Measurements from ENCODE around the gene COPA.
"Not testable (repeated sequence)": the region's sequence is repeated elsewhere in the genome, so short reads cannot be mapped to it uniquely, and the experiment has no call there.

Gene COPA

DNA sequence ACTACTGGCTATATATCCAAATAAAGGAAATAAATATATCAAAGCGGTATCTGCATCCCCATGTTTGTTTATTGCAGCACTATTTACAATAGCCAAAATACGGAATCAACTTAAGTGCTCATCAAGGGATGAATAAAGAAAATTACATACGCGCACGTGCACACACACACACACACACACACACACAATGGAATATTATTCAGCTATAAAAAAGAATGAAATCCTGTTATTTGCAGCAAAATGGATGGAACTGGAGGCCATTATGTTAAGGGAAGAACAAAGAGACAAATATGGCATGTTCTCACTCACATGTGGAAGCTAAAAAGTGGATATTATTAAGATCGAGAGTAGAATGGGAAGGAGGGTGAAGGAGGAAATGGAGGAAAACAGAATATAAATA, 20.2 kb downstream of the COPA start:
- no peak for DNase-seq

GRCh38 chr1:160315359-160315758, 27.7 kb downstream of the COPA start:
- DNase-seq = no peak

- DNase-seq = no peak
These were observed 33.5 kb downstream of the COPA start for GRCh38 chr1:160309571-160309970.

DNA sequence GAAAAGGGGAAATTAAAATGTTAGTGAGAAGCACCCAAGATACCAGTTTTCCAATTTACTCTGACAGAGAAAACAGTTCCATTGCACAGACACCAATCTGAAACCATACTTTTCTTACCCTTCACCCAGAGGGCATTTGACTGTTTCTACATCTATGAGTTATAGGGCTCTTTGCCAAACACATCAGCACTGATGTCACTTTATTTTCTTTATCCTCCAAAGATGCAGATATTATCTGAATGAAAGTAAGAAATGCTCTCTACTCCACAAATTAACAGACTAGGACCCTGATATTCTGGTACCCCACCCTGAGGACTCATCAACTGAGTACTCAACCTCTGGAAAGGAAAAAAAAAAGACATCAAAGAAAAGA, 33.9 kb downstream of the COPA start:
- no peak for DNase-seq

DNA sequence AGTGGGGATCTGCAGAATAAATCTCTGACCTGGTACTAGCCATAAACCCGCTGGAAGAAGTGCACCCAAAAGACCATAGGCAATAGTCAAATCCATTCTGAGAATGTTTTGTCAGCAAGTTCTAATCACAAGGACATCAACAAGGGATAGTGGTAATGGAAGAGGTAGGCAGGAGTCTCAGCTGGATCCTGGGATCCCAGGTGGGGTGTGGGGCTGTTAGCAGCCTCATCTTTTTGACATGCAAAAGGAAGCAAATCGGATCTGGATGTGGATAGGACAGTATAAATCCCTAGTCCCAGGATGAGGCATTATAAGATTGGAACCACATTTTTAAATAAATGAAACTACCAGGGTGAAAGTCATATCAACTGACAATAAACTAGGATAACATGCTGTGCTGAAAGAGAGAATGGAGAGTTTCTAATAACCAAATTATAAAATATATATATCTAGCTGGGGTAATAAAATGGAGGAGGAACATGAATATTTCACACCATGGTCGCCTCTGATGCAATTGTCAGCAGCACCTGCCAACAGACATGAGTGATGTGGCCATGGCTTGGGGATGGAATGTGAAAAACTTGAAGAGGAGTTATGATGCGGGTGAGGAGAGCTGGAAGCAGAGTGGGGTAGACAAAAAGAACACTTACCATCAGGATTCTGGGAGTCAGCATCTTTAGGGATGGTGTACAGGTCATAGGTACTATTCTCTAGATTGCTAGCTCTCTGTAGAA, 34.4 kb downstream of the COPA start:
- peak; percentile 17 for DNase-seq

GRCh38 chr1:160307118-160307791, 35.8 kb downstream of the COPA start:
- no peak for DNase-seq

DNA sequence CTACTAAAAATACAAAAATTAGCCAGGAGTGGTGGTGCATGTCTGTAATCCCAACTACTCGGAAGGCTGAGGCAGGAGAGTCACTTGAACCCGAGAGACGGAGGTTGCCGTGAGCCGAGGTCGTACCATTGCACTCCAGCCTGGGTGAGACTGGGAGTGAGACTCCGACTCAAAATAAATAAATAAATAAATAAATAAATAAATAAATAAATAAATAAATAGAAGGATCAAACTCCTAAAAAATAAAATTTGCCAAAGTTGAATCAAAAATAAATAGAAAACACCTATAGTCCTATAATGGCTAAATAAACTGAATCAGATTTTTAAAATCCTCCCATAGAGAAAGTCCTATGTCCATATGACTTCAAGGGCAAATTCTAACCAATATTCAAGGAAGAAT, 42.9 kb downstream of the COPA start:
- no peak for DNase-seq

DNA sequence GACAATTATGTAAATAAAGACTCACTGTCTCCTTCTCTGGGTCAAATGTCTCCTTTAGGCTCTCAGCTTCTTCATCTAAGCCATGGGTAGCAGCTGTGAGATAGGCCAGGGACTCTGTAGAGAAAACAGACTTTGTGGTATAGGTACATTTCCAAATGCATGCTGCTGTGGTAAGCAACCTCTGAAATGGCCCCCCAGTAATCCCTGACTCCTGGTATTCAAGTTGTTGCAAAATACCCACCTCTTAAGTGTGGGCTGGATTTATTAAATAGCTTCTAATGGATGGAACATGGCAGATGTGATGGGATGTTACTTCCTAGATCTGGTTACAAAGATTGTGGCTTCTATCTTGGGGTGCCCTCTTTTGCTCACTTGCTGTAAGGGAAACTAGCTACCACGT, 47.0 kb downstream of the COPA start:
- DNase-seq = no peak

DNA sequence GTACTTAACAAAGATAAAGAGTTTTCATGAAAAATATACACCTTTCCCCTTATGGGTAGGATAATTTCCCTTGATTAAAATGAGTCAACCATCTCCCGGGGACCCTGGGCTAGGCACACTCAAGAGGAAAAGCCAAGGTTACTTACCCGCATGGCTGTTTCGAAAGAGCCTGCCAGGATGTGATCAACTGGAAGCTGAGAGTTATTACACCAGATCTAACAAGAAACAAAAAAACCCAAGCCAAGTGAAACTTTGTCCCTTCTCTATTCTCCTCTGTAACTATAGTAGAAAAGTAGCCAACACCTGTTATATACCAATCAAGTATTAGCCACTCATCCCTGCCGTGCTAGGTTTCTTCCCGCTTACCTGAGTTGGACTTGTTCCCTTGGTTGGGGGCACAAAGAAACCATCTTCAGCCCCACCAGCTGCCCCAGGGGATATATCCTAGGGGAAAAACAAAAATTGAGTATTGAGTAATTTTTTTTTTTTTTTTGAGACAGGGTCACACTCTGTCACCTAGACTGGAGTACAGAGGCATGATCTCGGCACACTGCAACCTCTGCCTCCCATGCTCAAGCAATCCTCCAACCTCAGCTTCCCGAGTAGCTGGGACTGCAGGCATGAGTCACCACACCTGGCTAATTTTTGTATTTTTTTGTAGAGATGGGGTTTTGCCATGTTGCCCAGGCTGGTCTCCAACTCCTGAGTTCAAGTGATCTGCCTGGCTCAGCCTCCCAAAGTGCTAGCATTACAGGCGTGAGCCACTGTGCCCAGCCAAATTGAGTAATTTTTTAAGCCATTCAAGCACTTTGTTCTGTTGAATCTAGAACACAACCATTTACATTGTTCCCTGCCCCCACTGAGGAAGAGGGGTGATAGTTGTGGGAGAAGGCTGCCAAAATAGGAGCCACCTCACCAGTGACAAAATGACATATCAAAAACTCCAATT, 49.8 kb downstream of the COPA start:
- no peak for DNase-seq

- DNase-seq = peak; percentile 57
These were observed 51.5 kb downstream of the COPA start for GRCh38 chr1:160291248-160292220.

- DNase-seq = not testable (repeated sequence)
These were observed 55.3 kb downstream of the COPA start for GRCh38 chr1:160287769-160288168.

GRCh38 chr1:160285506-160285905, 57.5 kb downstream of the COPA start:
- no peak for DNase-seq

DNA sequence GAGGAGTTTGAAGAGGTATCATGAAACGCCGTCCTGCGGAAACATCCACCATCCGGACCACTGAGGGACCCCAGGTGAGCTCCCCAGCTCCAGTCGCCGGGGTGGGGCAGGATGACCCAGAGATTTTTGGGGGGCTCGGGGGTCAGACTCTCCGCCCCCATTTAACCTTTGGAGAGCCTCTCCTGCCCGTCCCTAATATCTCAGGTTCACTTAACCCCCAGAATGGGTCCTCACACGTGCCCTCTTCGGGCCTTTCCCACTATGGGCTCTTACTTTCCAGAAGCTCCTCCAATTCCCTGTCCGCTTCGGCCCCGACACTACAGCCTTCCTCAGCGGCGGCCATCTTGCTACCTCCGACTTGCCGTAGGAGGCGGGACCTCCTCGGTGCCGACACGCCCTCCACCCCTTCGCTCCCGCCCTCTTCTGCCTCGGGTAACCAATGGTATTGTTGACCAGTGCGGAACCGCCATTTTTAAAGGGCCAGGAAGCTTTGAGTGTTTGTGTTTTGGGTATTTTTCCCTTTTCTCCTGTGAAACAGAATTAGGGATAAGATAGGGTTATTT, 58.2 kb downstream of the COPA start, which contains the start of gene PEX19:
Gene PEX19, minus strand, starts transcription at position 352 of the 563 bp plus-strand sequence. Its CDS starts 9 bp downstream, at position 343.
- peak; percentile 92 for DNase-seq

GRCh38 chr1:160284220-160284781, 58.7 kb downstream of the COPA start:
- DNase-seq = peak; percentile 31

GRCh38 chr1:160282807-160283206, 60.2 kb downstream of the COPA start:
- no peak for DNase-seq

GRCh38 chr1:160277987-160278386, 65.1 kb downstream of the COPA start:
- no peak for DNase-seq

DNA sequence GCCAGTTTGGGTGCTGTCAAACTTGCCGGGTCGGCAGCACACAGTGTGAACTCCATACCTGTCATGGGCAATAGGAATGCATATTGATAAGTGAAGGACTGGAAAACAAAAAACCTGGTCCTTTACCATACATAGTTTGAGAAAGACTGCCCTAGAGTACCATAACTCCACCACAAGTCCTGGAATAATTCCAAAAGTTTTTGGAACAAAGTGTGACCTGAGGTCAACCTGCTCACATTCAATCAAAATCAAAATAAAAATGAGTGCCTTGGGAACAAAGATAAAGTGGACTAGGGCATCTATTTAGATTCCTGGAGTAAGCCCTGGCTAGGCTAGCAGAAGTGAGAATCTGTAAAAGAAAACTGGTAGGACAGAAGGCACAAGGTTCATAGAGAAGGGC, 65.7 kb downstream of the COPA start:
- DNase-seq = no peak

GRCh38 chr1:160271025-160271424, 72.0 kb downstream of the COPA start:
- DNase-seq = no peak

GRCh38 chr1:160267284-160267991, 75.6 kb downstream of the COPA start:
- DNase-seq = no peak

- DNase-seq = no peak
These were observed 78.2 kb downstream of the COPA start for GRCh38 chr1:160264795-160265307.
